ENCODE results near the gene KAT7.

Gene KAT7

DNA sequence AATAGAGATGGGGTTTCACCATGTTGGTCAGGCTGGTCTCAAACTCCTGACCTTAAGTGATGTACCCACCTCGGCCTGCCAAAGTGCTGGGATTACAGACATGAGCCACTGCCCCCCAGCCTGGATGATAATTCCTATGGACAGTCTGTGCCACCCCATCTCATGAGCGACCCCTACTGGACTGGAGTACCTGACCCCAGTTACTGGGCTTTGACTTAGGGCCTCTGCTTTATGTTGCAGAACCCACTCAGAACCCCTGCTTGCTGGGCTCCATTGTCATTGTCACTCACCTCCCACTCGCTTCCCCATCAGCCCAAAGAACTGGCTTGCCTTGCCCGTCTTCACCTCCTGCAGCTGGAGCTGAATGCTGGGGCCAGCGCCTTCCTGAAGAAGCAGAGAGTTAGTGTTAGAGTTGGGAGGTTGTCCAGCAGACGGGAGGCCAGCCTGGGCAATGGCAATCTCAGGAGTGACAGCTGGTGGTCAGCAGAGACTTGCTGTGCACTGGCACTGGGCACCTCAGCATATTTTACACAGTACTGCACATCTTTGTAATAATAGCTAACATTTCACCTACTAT lies 55.4 kb downstream of the KAT7 start:
- DNase-seq, result no peak

DNA sequence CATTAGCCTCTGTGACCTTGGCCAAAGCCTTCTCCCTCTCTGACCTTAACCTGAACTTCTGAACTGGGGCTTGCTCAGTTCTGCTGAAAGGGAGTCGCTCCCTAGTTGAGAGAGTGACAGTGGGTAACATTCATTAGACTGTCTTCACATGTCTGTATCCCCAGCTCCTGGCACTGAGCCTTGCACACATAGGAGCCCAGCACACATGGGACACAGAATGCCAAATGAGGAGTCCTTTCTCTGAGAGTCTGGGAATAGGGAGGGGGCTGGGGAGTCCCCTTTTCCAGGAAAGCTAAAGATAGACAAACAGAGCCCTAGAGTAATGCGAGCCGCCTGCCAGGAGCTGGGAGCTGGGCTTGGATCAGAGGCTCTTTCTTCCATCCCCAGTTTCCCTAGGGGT lies 56.8 kb downstream of the KAT7 start:
- peak; percentile 61 for DNase-seq

DNA sequence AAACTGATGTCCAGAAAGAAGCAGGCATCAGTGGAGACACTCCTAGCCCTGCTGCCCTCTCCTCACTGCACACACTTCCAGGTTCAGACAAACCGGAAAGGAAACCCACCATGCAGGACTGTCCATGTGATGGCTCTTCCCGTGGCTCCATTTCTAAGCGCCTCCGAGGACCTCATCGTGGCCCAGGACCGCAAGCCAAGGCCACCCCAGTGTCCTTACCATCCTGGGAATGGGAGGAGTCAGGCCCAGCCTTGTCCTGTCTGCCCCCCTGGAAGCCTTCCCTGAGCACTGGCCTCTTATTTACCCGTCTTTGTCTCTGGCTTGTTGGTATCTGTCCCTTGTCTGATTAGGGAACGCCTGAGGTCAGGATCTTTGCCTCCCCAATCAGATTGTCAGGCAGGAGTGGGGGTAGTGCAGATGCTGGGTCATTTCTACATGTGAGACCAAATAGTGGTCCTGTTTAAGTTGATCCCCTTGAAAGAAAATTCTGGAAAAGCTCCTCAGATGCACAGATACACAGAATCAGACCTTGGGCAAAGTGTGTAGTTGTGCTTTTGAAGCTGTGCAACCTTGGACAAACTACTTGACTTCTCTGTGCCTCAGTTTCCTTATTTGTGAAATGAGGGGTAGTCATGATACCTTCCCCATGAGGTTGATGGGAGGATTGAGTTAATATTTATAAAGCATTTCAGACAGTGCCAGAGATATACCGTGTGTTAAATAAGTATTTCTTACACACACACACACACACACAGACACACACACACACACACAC lies 58.6 kb downstream of the KAT7 start:
- no peak for DNase-seq

DNA sequence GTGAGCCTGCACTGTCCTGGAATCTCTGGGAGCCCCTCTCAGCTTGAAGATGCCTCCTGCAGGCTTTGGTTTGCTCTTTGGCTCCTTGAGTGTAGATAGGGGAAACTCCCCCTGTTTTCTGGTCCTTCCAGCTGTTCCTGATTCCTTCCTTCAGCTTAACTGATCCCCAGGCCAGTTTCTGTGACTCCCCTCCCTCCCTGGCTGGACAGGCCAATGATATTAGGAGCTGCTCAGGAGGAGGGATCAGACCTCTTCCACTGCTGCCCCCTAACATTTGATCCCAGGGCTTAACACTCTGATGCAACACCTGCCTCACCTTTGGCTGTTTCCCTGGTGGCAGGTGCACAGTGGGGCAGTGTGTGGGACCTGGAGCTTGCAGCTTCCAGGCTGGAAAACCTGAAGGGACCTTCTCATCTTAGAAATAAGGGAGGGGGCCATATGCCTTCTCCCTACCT lies 59.6 kb downstream of the KAT7 start, which contains the start of gene TAC4:
TAC4 (minus strand) TSS at position 51 of the 455 bp plus-strand sequence. CDS start 52 bp downstream, outside the sequence.
- no peak for DNase-seq

DNA sequence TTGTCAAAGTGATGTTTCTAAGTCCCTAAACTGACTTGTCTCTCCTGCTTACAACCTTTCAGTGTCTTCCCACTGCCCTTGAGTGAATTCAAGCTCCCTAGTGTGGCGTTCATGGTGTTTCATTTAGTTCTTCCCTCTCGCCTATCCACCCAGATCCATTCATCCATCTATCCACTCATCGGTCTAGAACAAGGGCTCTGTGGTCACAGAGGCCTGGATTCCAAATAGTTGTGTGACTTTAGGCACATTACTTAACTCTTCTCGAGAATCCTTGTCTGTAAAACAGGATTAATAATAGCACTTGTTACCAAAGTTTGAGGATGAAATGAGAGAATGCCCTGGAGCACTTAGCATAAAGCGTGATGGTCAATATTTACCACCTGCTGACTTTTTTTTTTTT lies 60.3 kb downstream of the KAT7 start:
- DNase-seq, result no peak

DNA sequence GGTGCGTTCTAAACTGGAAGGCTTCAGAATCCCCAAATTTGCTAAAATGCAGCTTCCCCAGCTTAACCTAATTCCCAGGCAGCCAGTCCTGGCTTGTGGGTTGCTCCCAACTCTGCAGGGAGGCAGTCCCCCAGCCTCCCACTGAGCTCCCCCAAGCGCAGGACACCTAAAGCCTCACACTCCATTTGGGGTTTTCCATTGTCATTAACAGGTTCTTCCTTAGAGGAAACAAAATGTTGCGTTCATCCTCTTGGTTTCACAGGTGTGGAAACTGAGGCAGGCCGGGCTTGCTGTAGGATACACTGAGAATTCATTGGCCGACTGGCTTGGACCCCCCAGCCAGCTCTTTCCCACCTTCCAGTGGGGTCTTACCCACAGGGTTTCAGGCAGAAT lies 61.7 kb downstream of the KAT7 start:
- no peak for DNase-seq

DNA sequence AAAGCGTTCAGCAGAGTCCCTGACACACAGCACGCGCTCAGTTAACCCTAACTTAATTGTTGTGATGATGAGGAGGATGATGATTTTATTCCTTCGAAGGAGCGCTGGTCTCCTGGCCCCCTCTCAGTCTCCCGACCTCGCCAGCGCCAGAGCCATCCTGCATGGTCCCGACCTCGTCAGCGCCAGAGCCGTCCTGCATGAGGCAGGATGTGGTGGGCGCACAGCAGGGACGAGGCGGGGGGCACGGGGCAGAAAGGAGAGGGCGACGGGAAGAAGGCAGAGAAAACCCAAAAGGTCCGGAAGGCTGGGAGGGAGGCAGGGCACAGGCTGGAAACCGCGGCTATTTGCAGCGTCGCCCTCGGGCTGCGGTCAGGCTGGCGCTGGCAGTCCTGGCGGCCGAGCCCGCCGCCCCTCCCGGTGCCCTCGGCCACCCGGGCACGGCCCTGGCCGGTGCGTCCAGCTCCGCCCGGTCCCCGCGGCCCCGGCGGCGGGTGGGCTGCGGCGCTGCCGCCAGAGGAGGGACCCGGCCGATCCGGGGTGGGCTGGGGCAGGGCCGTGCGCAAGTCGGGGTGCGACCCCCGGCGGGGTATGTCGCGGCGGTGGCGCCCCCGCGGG lies 62.4 kb downstream of the KAT7 start:
- peak; percentile 50 for DNase-seq

DNA sequence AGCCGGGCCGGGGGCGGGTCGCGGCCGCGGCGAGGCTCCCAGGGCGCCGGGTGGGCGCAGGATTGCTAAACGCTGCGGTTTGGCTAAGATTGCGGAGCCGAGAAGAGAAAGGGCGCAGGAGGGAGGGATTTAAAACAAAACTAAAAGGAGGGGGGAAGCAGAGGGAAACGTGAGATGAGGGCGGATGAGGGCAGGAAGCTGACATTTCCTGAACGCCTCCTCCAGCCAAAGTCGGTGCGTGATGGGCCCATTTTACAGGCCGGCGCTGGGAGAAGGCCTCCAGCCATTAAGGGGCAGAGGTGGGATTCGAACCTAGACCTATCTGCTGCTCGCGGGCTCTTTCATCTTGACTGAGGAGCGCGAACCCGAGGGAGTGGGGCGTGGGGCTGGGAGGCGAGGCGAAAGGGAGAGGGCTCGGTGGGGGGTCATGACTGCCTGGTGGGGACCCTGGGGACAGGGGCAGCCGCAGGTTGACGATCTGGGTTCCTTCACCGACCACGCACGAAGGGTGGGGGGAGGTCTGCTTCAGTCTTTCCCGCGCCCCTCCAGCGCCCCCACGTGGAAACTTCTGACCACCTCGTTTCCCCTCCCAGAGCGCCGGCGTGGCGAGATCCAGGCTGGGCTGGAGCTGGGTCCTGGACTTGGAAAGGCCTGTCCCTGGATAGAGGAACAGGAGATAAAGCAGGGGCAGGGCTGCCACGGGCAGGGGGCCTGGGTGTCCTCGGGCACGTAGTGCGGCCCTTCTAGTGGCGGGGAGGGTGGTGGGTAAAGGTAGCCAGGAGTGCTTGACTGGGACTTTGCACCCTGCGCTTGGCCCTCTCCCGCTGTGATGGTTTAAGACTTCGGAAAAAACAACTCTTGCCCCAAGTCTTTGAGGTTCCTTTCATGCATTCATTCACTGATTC lies 63.2 kb downstream of the KAT7 start:
- DNase-seq, result peak; percentile 84

DNA sequence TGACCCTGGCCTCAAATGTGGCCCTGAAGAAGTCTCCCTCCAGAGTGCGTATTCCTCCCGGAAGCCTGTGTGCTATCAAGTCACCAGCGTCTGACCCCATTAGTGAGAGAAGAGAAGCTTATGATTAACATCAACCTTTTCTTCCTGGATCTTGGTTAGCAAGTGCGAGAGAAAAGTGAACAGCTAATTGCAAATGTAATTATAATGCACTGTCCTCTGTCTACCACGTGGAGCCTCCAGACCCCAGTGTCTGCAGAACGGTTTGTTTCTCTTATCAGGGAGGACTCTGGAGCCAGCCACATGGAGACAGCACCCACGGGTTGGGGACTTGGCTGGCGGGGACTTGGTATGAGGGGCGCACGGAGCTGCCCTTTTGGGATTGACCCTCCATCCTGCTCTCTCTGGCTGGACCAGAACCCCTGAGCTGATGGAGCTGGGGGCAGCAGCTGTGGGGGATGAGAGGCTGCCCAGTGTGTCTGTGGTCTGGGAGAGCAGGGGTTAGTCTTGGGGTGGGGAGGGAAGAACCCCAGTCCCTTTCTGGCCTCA lies 65.1 kb downstream of the KAT7 start:
- DNase-seq, result no peak

- no peak for DNase-seq
Observed at GRCh38 chr17:49854126-49854525, 65.6 kb downstream of the KAT7 start.

DNA sequence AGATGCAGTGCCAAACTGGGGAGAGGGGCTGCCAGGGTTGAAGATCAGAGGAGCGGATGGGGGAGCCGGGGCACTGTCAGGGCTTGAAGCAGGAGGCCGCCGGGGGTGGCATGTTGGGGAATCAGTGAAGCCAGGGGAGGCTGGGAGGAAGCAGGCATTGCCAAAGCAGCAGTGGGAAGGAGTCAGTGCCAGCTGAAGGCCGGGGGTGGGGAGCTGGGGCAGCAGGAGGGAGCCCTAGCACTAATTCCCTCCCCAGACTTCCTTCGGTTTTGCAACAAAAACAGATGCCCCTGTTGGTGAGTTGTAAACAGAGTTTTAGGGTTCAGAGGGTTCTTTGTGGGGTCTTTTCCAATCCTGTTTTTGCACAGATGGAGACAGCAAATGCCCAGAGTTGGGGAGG lies 70.3 kb downstream of the KAT7 start:
- DNase-seq, result peak; percentile 27

DNA sequence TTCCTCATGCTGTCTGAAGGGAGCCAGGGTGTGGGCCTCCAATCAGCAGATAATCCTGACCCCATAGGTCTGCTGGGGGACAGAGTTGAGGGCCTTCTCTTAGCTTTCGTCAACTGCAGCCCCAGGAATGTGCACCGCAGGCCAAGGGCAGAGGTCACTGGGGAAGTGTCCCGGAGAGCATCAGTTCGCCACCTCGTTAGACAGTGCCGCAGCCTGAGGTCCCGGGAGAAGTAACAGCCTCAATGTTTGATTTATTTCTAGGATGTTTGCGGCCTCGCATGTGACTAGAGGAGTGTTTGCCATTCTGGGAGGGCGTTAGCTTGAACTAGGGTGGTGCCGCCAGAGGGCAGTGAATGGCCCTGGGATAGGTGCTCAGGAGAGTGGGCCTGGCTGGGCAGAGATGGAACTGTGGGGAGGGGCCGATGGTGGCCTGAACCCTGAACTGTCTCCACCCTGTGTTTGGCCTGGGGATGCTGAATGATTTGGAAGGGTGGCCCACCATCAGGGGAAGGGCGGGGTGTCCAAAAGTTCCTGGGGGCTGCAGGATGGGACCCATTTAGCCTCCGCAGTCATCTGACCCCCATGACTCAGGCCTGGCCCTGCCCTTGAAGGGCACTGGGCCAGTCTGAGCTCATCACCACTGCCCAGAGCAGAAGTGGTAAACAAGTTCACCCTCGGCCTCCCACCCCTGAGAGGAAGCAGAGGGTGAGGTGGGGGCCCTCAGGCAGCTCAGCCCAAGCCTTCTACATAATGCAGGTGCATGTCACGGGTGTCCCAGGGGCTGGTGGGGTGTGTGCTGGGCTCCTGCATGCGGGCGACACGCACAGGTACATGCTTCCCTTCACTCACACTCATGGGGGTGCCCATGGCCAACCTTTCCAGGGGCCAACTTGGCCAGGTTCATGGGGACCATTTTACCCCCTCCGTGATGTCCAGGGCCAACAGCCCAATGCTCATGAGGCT lies 71.8 kb downstream of the KAT7 start:
- DNase-seq, result no peak

DNA sequence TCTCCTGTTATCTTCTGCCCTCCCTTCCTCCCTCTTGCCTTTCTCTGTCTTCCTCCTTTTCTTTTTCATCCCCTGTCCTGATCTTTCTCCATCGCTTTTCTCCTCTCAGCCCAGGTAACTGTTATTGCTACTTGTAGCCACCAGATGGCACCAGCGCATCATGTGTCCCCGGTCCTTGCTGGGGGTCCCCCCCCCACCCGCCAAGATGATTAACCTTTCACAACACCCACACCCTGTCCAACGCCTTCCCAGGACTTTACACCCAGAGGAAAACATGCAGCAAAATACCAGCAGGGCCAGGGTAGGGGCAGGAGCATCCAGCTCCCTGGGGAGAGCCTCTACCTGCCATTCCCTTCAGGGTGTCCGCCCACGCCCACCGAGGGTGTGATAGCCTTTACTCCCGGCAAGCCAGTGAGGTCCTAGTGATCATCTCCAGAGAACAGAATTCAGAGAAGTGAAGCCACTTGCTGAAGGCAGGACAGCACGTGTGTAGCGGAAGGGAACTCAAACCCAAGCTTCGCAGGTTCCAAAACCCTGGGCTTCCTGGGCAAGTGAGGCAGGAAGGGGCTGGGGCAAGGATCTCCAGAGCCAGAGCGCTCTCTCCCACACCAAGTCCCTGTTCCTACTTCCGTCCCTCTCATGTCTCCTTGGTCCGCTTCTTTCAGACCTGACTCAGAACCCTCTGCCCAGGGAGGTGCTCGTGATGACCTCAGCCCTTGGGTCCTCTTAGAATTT lies 72.8 kb downstream of the KAT7 start:
- DNase-seq, result peak; percentile 61

GRCh38 chr17:49862781-49863331 lies 74.4 kb downstream of the KAT7 start:
- peak; percentile 64 for DNase-seq

DNA sequence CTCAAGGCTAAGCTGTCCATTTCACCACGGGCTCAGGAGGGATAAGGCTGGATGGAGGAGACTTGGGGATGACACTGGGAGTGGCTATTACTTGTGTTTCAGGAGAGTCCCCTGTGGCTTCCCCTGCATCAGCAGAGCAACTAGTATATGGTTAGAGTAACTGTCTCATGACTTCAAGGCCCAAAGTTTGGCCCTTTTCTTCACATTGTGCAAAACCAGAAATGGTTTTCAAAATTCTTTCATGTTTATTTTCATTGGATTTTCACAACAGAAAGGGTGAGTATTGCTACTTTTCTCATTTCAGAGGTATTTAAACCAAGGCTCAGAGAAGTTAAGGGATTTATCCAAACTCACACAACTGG lies 77.5 kb downstream of the KAT7 start:
- no peak for DNase-seq

DNA sequence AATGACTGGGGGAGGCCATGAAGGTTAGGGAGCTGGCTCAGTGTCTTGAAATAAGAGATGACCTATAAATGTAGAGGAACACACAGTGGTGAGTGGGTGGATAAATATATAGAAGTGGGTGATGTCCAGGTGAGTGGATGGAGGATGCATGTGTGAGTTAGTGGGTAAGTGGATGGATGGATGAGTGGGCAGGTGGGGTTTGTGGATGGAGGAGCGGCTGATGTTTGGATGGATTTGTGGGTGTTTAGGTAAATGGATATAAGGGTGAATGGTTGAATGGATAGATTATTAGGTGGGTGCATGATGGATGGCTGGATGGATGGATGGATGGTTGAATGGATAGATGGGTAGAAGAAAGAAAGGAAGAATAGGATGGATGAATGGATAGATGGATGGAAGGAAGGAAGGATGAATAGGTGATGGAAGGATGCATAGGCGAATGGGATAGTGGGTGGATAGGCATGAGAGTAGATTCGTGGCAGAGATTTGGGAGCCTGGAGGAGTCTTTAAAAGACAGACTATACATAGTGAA lies 78.5 kb downstream of the KAT7 start:
- DNase-seq, result no peak

DNA sequence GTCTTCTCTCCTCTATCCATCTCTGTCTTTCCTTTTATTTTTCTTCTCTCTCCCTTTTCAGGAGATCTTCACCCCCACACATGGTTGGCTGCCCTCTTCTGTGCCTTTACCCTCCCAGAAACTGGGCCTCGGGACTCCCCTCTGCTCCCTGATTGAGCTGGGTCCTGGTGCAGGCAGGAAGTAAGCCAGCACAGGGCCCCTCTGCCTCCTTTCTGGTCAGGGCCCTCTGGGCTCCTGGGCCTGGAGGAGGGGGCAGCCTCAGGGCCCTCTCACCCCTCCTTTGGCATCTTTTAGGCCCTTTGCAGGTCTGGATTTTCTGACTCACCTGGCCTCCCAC lies 80.5 kb downstream of the KAT7 start:
- no peak for DNase-seq

GRCh38 chr17:49870298-49870697 lies 81.8 kb downstream of the KAT7 start:
- no peak for DNase-seq

DNA sequence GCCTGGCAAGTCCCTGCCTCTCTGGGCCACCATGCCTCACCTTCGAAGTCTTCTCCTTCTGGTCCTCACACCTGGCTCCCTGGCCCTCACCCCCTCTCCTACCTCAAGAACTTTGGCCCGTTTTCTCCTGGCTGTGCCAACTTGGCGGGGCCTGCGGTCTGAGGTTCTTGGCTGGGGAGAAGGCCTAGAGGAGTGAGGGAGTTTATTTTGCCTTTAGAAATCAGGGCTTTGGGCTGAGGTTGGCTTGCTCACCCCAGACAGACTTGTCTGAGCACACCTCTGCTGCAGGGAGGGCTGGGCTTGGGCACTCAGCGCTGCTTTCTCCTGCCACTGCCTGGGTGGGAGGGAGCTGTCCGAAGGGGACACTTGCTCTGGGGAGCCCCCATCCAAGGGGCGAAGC lies 82.7 kb downstream of the KAT7 start:
- no peak for DNase-seq

GRCh38 chr17:49872754-49873377 lies 84.4 kb downstream of the KAT7 start:
- no peak for DNase-seq
